HG02840 (cell line): ENCODE measurements around the gene KATNAL2.

Experiments
- ATAC-seq: cut with Tn5 transposase; IDR thresholded peaks from one replicate; pipeline ENCODE4 v1.9.1; 2021; ENCODE audit warnings: mild to moderate bottlenecking, moderate library complexity, moderate number of reproducible peaks; ENCODE audit not compliant: unreplicated experiment, low FRiP score

The KATNAL2 gene

GRCh38 chr18:47108373-47108772 lies 191.0 kb downstream of the KATNAL2 start:
- no peak for ATAC-seq

- no peak for ATAC-seq
Observed at GRCh38 chr18:47108998-47109405, 191.6 kb downstream of the KATNAL2 start.

- no peak for ATAC-seq
Observed at GRCh38 chr18:47109720-47110119, 192.3 kb downstream of the KATNAL2 start.

GRCh38 chr18:47110492-47111274 lies 193.3 kb downstream of the KATNAL2 start:
- no peak for ATAC-seq

- no peak for ATAC-seq
Observed at GRCh38 chr18:47113796-47114540, 196.6 kb downstream of the KATNAL2 start.

- no peak for ATAC-seq
Observed at GRCh38 chr18:47115205-47115604, 197.8 kb downstream of the KATNAL2 start.

GRCh38 chr18:47118981-47119380 lies 201.6 kb downstream of the KATNAL2 start:
- no peak for ATAC-seq

GRCh38 chr18:47120428-47120827 lies 203.0 kb downstream of the KATNAL2 start:
- ATAC-seq = peak; percentile 97

- no peak for ATAC-seq
Observed at GRCh38 chr18:47121146-47121545, 203.7 kb downstream of the KATNAL2 start.

- ATAC-seq = no peak
Observed at GRCh38 chr18:47141289-47141688, 223.9 kb downstream of the KATNAL2 start.

- ATAC-seq = no peak
Observed at GRCh38 chr18:47143153-47143552, 225.8 kb downstream of the KATNAL2 start.

- ATAC-seq = no peak
Observed at GRCh38 chr18:47143899-47144485, 226.6 kb downstream of the KATNAL2 start.

- ATAC-seq = no peak
Observed at GRCh38 chr18:47146206-47146605, 228.8 kb downstream of the KATNAL2 start.

- ATAC-seq = no peak
Observed at GRCh38 chr18:47149457-47150028, 232.1 kb downstream of the KATNAL2 start.

- peak; percentile 88 for ATAC-seq
Observed at GRCh38 chr18:47150029-47150823, 232.8 kb downstream of the KATNAL2 start, which contains the start of gene HDHD2. Gene HDHD2, minus strand, starts transcription at chr18:47150500. Its CDS starts 14,061 bp downstream, at chr18:47136439.

- peak; percentile 7 for ATAC-seq
Observed at GRCh38 chr18:47150824-47151366, 233.5 kb downstream of the KATNAL2 start.

- ATAC-seq = no peak
Observed at GRCh38 chr18:47151439-47151838, 234.0 kb downstream of the KATNAL2 start.
